Osteocyte (in vitro differentiated cells): ENCODE results near the gene CTSW. TPM values are rescaled to one million over a fixed set of nuclear protein-coding genes. Genes with fewer than 3 reads are reported as not detected.

Source experiments
- DNase-seq: peaks from one replicate; pipeline ENCODE4 v3.0.0; 2021; ENCODE audit warnings: mixed read lengths; ENCODE audit not compliant: unreplicated experiment; ENCODE audit errors: extremely low spot score
- H3K27ac Mint-ChIP-seq: one replicate; pipeline ENCODE4 v1.8.0; 2021; ENCODE audit warnings: mild to moderate bottlenecking, mixed read lengths; ENCODE audit not compliant: unreplicated experiment
- H3K27me3 Mint-ChIP-seq: one replicate; pipeline ENCODE4 v1.8.0; 2021; ENCODE audit warnings: mixed read lengths; ENCODE audit not compliant: unreplicated experiment
- H3K36me3 Mint-ChIP-seq: one replicate; pipeline ENCODE4 v1.8.0; 2021; ENCODE audit warnings: mixed read lengths; ENCODE audit not compliant: unreplicated experiment
- H3K4me1 Mint-ChIP-seq: one replicate; pipeline ENCODE4 v1.8.0; 2021; ENCODE audit warnings: mixed read lengths; ENCODE audit not compliant: unreplicated experiment
- H3K4me3 Mint-ChIP-seq: one replicate; pipeline ENCODE4 v1.8.0; 2021; ENCODE audit warnings: mild to moderate bottlenecking, moderate library complexity, mixed read lengths; ENCODE audit not compliant: unreplicated experiment
- H3K9me3 Mint-ChIP-seq: one replicate; pipeline ENCODE4 v1.8.0; 2021; ENCODE audit warnings: mixed read lengths; ENCODE audit not compliant: unreplicated experiment
- CTCF ChIP-seq: fragments of 200-600 bp; sonication (generic); IDR thresholded peaks from 2 replicates; pipeline ENCODE4 v1.5.0; 2021; ENCODE audit warnings: antibody characterized with exemption, mild to moderate bottlenecking, moderate library complexity
- total RNA-seq: library from RNA; stranded (reverse); gene quantifications from 2 replicates; pipeline ENCODE4 v1.2.1, GENCODE V29; 2021

Gene CTSW
- total RNA-seq, 1 donor from 2014 or later, result not detected

DNA sequence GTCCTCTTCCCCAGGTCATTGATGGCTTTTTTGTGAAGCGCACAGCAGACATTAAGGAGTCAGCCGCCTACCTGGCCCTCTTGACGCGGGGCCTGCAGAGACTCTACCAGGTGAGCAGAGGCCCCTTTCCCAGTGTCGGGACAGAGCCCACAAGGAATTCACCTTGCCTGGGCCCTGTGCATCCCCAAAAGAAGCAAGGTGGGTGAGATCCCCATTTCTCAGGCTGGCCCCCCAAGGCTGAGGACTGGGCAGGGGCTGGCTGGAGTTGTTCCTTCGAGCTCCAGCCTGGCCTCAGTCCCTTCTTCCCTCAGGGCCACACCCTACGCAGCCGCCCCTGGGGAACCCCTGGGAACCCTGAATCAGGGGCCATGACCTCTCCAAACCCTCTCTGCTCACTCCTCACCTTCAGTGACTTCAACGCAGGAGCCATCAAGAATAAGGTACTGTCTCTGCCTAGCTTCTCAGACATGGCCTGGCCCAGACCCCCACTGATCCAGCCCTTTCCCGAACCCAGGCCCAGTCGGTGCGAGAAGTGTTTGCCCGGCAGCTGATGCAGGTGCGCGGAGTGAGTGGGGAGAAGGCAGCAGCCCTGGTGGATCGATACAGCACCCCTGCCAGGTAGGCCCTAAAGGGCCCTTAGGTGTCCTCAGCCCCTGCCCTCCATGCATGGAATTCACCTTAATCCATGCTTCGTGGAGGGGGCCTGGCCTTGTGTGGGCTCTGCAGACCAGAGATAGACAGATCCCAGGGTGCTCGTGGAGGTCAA lies 14.7 kb upstream of the CTSW start:
- no peak overlapping the region for H3K4me3 Mint-ChIP-seq
- TF ChIP-seq CTCF, result no peak
- H3K27me3 Mint-ChIP-seq, result no peaks in the 10 kb centered on the region
- H3K9me3 Mint-ChIP-seq, result no peaks in the 10 kb centered on the region
- DNase-seq, result no peak
- peaks cover 36% of the 10 kb centered on the region for H3K4me1 Mint-ChIP-seq
- peaks cover 17% of the 10 kb centered on the region for H3K36me3 Mint-ChIP-seq
- no peak overlapping the region for H3K27ac Mint-ChIP-seq

- H3K36me3 Mint-ChIP-seq, result peaks cover 17% of the 10 kb centered on the region
Observed at GRCh38 chr11:65865550-65866172, 14.0 kb upstream of the CTSW start.

GRCh38 chr11:65866509-65867283 lies 12.9 kb upstream of the CTSW start:
- Mint-ChIP-seq H3K27me3 (no peaks in the 10 kb centered on the region), H3K4me3 (no peak overlapping the region), H3K9me3 (no peaks in the 10 kb centered on the region), H3K27ac (no peak overlapping the region), H3K36me3 (peaks cover 17% of the 10 kb centered on the region), H3K4me1 (peaks cover 42% of the 10 kb centered on the region)
- TF ChIP-seq CTCF, result no peak
- no peak for DNase-seq

More at GRCh38 chr11:65865550-65866172, 14.0 kb upstream of the CTSW start:
- Mint-ChIP-seq H3K9me3 (no peaks in the 10 kb centered on the region), H3K4me1 (peaks cover 39% of the 10 kb centered on the region), H3K27ac (no peak overlapping the region), H3K27me3 (no peaks in the 10 kb centered on the region), H3K4me3 (no peak overlapping the region)
- no peak for TF ChIP-seq CTCF
- no peak for DNase-seq

GRCh38 chr11:65867284-65868071 lies 12.2 kb upstream of the CTSW start:
- Mint-ChIP-seq H3K4me1 (peaks cover 41% of the 10 kb centered on the region), H3K27me3 (no peaks in the 10 kb centered on the region), H3K27ac (no peak overlapping the region), H3K9me3 (no peaks in the 10 kb centered on the region), H3K36me3 (peaks cover 16% of the 10 kb centered on the region), H3K4me3 (no peak overlapping the region)
- TF ChIP-seq CTCF, result no peak
- no peak for DNase-seq
